Measurements from ENCODE around the gene EPB41L5.
"Not testable (repeated sequence)": the region's sequence is repeated elsewhere in the genome, so short reads cannot be mapped to it uniquely, and the experiment has no call there.

EPB41L5 gene

DNA sequence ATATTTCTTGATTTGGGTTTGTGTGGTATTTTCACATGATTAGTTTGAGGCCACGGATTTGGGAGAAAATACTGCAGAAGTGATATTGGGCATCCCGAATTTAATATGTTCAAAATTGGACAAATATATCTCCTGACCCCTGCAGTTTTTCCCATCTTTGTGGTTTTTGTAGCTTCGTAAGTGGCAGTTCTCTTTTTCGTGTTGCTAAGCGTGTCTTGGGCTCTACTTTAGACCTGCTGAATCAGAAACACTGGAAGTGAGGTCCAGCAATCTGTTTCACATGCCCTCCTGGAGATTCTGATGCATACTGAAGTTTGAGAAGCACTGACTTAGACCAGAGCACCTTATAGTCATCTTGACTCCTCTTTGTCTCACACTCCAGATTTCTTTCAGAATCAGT, 98.3 kb downstream of the EPB41L5 start:
- DNase-seq (ENCODE audit: low read depth, low spot score): no peak
- no peak for TF ChIP-seq EZH2 (IDR thresholded peaks at IDR 0.05)
- TF ChIP-seq FOXP2 (optimal IDR thresholded peaks at IDR 0.05; ENCODE audit: control extremely low read depth, extremely low read length, insufficient read depth): no peak
- no peak for TF ChIP-seq POLR2AphosphoS5 (IDR thresholded peaks at IDR 0.05; ENCODE audit: borderline replicate concordance, low read depth, low read length)
- no peak overlapping the region for H3K9ac ChIP-seq (ENCODE audit: insufficient read length)
- H3K27ac ChIP-seq: no peak overlapping the region
- no peaks in the 10 kb centered on the region for H3K9me3 ChIP-seq (ENCODE audit: low read depth, low read length)
- no peaks in the 10 kb centered on the region for H3K36me3 ChIP-seq (ENCODE audit: insufficient read depth, low read length)
- no peak overlapping the region for H3K4me3 ChIP-seq

DNA sequence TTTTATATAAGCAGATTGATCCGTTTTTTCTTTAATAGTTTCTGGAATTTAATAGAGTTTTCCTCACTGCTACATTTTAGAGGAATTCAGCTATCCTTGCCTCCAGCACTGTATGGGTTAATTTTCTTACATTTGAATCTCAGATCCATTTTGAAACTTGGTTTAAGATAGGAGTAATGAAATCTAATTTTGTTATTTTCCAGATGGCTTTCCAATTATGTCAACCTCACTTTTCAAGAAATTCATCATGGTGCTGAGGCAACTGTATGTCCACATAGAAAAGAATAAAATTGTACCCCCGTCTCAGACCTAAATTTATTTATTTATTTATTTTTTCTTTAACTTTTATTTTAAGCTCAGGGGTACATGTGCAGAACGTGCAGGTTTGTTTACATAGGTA, 105.1 kb downstream of the EPB41L5 start:
- TF ChIP-seq EZH2 (IDR thresholded peaks at IDR 0.05): no peak
- TF ChIP-seq FOXP2 (optimal IDR thresholded peaks at IDR 0.05; ENCODE audit: control extremely low read depth, extremely low read length, insufficient read depth): no peak
- TF ChIP-seq POLR2AphosphoS5 (IDR thresholded peaks at IDR 0.05; ENCODE audit: borderline replicate concordance, low read depth, low read length): no peak
- H3K9me3 ChIP-seq (ENCODE audit: low read depth, low read length): no peaks in the 10 kb centered on the region
- no peak overlapping the region for H3K4me3 ChIP-seq
- no peak for DNase-seq (ENCODE audit: low read depth, low spot score)
- H3K9ac ChIP-seq (ENCODE audit: insufficient read length): no peak overlapping the region
- H3K27ac ChIP-seq: no peak overlapping the region
- H3K36me3 ChIP-seq (ENCODE audit: insufficient read depth, low read length): no peaks in the 10 kb centered on the region

DNA sequence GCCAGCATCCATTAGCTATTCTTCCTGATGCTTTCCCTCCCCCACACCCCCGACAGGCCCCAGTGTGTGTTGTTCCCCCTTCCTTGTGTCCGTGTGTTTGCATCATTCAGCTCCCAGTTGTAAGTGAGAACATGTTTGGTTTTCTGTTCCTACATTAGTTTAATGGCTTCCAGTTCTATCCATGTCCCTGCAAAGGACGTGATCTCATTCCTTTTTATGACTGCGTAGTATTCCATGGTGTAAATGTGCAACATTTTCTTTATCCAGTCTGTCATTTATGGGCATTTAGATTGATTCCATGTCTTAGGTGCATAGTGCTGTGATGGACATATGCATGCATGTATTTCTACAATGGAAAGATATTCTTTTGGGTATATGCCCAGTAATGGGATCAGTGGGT, 105.6 kb downstream of the EPB41L5 start:
- TF ChIP-seq POLR2AphosphoS5 (IDR thresholded peaks at IDR 0.05; ENCODE audit: borderline replicate concordance, low read depth, low read length) (no peak), FOXP2 (optimal IDR thresholded peaks at IDR 0.05; ENCODE audit: control extremely low read depth, extremely low read length, insufficient read depth) (no peak), EZH2 (IDR thresholded peaks at IDR 0.05) (no peak)
- H3K9ac ChIP-seq (ENCODE audit: insufficient read length): no peak overlapping the region
- H3K4me3 ChIP-seq: no peak overlapping the region
- H3K27ac ChIP-seq: no peak overlapping the region
- no peaks in the 10 kb centered on the region for H3K36me3 ChIP-seq (ENCODE audit: insufficient read depth, low read length)
- H3K9me3 ChIP-seq (ENCODE audit: low read depth, low read length): no peaks in the 10 kb centered on the region
- DNase-seq (ENCODE audit: low read depth, low spot score): no peak

DNA sequence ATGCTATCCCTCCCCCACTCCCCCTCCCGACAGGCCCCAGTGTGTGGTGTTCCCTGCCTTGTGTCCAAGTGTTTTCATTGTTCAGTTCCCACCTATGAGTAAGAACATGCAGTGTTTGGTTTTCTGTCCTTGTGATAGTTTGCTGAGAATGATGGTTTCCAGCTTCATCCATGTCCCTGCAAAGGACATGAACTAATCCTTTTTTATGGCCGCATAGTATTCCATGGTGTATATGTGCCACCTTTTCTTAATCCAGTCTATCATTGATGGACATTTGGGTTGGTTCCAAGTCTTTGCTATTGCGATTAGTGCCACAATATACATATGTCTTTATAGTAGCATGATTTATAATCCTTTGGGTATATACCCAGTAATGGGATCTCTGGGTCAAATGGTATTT, 108.5 kb downstream of the EPB41L5 start:
- H3K4me3 ChIP-seq; DNase-seq (ENCODE audit: low read depth, low spot score); H3K9ac ChIP-seq (ENCODE audit: insufficient read length); H3K36me3 ChIP-seq (ENCODE audit: insufficient read depth, low read length); H3K27ac ChIP-seq; H3K9me3 ChIP-seq (ENCODE audit: low read depth, low read length): not testable (repeated sequence)

DNA sequence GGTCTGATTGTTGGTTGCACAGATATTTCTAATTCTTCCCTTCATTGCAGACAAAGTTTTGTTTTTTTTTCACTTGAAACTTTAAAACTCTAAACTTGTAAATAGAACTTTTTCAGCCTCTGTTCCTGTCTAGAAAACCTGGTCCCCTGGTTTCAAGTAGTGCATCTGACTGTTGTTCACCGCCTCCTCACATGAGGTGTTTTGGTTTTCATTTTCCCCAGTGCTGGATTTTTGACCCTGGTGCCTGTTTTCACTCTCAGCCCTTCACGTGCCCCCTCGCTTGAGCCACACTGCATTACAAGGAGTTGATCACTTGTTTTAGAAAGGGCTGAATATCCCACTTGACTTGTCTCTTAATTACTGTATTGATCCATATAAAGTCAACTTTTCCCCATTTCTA, 110.2 kb downstream of the EPB41L5 start:
- DNase-seq (ENCODE audit: low read depth, low spot score): no peak
- no peaks in the 10 kb centered on the region for H3K9me3 ChIP-seq (ENCODE audit: low read depth, low read length)
- H3K27ac ChIP-seq: no peak overlapping the region
- H3K36me3 ChIP-seq (ENCODE audit: insufficient read depth, low read length): no peaks in the 10 kb centered on the region
- TF ChIP-seq FOXP2 (optimal IDR thresholded peaks at IDR 0.05; ENCODE audit: control extremely low read depth, extremely low read length, insufficient read depth) (no peak), EZH2 (IDR thresholded peaks at IDR 0.05) (no peak)
- no peak overlapping the region for H3K4me3 ChIP-seq
- no peak overlapping the region for H3K9ac ChIP-seq (ENCODE audit: insufficient read length)

DNA sequence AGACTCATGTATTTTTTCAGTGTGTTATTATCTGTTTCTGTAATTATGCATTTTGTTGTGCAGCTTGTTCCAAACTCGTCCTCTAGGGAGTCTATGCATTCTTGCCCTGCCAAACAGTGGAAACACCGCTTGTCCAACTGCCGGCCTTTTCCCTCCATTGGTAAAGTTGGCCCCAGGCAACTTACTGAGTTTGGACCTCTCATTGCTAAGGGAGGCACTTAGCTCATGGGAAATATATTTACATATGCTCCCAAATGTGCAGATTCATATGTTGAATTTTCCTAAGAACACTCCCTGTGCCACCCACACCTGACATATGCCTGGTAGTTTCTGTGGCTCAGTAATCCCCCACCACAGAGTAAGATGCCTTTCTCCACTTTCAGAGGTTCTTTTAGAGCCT, 112.3 kb downstream of the EPB41L5 start:
- H3K4me3 ChIP-seq: no peak overlapping the region
- no peak for DNase-seq (ENCODE audit: low read depth, low spot score)
- TF ChIP-seq POLR2AphosphoS5 (IDR thresholded peaks at IDR 0.05; ENCODE audit: borderline replicate concordance, low read depth, low read length) (no peak), EZH2 (IDR thresholded peaks at IDR 0.05) (no peak), FOXP2 (optimal IDR thresholded peaks at IDR 0.05; ENCODE audit: control extremely low read depth, extremely low read length, insufficient read depth) (no peak)
- no peaks in the 10 kb centered on the region for H3K9me3 ChIP-seq (ENCODE audit: low read depth, low read length)
- no peak overlapping the region for H3K27ac ChIP-seq
- no peaks in the 10 kb centered on the region for H3K36me3 ChIP-seq (ENCODE audit: insufficient read depth, low read length)
- no peak overlapping the region for H3K9ac ChIP-seq (ENCODE audit: insufficient read length)

DNA sequence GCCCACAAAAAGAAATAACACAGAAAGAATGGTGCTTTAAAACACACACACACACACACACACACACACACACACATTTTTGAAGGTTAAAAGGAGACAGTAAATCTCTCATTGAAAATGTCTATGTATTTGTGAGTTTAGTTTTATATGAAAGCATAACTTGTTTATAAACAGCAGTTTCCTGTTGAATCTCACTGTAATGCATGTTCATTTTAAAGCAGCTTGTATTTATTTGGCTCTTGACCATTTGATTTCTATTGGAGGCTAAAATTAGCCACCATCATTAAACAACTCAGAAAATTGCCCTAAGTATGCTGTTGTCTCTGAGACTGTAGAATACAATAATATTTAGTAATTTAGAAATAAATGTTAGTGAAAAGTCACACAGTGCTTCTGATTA, 115.3 kb downstream of the EPB41L5 start:
- Histone ChIP-seq H3K36me3 (ENCODE audit: insufficient read depth, low read length) (no peaks in the 10 kb centered on the region), H3K9me3 (ENCODE audit: low read depth, low read length) (no peaks in the 10 kb centered on the region), H3K9ac (ENCODE audit: insufficient read length) (no peak overlapping the region), H3K27ac (no peak overlapping the region), H3K4me3 (no peak overlapping the region)
- DNase-seq (ENCODE audit: low read depth, low spot score): no peak
- no peak for TF ChIP-seq FOXP2 (optimal IDR thresholded peaks at IDR 0.05; ENCODE audit: control extremely low read depth, extremely low read length, insufficient read depth)
- no peak for TF ChIP-seq POLR2AphosphoS5 (IDR thresholded peaks at IDR 0.05; ENCODE audit: borderline replicate concordance, low read depth, low read length)
- TF ChIP-seq EZH2 (IDR thresholded peaks at IDR 0.05): no peak

DNA sequence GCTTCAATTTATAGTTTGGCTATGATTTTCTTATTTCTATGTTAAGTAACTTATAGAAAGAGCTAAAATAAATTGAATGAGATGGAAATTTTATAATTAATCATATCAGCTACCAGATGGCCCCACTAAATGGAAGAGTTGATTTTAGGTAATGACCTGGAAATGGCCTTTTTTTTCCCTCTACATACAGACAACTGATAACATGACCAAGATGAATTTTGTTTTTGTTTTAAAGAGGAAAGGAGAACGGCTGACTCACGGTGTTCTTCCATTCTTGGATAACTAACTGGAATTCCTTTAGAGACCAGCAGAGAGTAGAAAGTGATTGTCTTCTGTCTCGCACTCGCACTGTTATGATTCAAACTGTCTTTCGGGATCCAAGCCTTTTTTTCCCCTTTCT, 119.3 kb downstream of the EPB41L5 start:
- Histone ChIP-seq H3K9ac (ENCODE audit: insufficient read length) (no peak overlapping the region), H3K9me3 (ENCODE audit: low read depth, low read length) (no peaks in the 10 kb centered on the region), H3K4me3 (no peak overlapping the region), H3K27ac (no peak overlapping the region), H3K36me3 (ENCODE audit: insufficient read depth, low read length) (peaks cover 6% of the 10 kb centered on the region; the same call in 1 of the 2 replicates)
- DNase-seq (ENCODE audit: low read depth, low spot score): no peak
- no peak for TF ChIP-seq FOXP2 (optimal IDR thresholded peaks at IDR 0.05; ENCODE audit: control extremely low read depth, extremely low read length, insufficient read depth)
- TF ChIP-seq POLR2AphosphoS5 (IDR thresholded peaks at IDR 0.05; ENCODE audit: borderline replicate concordance, low read depth, low read length): no peak
- no peak for TF ChIP-seq EZH2 (IDR thresholded peaks at IDR 0.05)

DNA sequence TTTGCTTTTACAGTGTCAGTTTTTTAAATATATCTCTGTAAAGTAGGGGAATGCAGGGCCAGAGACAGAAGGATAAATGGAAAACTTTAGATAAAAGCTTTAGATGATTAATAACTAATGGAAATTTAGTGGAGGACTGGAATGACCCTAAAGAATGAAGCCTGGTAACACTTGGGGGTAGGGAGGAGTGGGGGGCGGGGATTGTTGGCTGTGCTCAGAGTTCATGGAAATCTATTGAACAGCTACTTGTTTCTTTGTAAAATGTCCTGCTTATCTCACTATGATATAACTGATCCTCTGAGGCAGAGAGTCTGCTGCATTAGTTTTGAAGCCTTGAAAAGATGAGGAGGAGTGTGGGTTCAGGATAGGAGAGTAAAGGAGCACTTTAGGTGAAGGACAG, 119.8 kb downstream of the EPB41L5 start:
- Histone ChIP-seq H3K9ac (ENCODE audit: insufficient read length) (no peak overlapping the region), H3K4me3 (no peak overlapping the region), H3K9me3 (ENCODE audit: low read depth, low read length) (no peaks in the 10 kb centered on the region), H3K36me3 (ENCODE audit: insufficient read depth, low read length) (peaks cover 6% of the 10 kb centered on the region; the same call in 1 of the 2 replicates), H3K27ac (no peak overlapping the region)
- TF ChIP-seq EZH2 (IDR thresholded peaks at IDR 0.05) (no peak), FOXP2 (optimal IDR thresholded peaks at IDR 0.05; ENCODE audit: control extremely low read depth, extremely low read length, insufficient read depth) (no peak)
- DNase-seq (ENCODE audit: low read depth, low spot score): no peak

Data from SK-N-MC (cell line).